ENCODE data around the gene KATNB1.

Gene KATNB1

DNA sequence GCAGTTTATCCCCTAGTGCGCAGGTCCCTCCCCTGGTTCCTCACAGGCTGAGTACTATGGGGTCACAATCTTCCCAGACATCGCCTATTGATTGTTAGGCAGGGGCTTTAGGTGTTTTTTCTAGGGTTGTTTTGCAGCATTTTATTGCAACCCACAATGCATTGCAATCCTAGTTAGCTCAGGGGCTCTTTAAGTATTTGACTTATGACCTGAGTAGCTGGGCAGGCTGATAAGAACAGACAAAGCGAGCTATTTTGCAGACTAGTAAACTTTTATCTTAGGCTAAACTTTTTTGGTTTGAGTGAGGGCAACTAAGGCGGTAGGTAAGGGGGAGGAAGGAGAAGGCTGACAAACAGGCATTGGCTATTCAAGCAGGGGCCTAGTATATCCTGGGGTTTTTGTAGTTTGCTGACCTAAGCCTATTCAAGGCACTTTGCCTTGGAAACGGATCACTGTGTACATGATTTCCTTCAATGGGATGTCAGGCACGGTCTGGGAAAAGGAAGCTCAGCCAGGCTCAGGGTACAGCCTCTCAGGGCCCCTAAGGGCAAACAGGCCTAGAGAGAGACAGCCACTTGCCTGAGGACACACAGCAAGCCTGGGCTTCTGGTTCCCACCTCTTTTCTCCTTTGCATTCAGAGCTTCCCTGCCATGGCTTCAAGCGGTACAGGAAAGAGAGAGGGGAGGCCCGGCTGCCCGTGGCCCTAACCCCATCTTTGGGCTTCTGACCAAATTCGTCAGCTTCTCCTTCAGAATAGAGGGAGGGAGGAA, 34.6 kb upstream of the KATNB1 start:
- TF ChIP-seq POLR2AphosphoS5 (IDR thresholded peaks at IDR 0.05; ENCODE audit: low read depth, low read length) (no peak), SIN3A (IDR thresholded peaks at IDR 0.05; ENCODE audit: borderline replicate concordance, insufficient read depth, low read length) (no peak), TAF1 (IDR thresholded peaks at IDR 0.05; ENCODE audit: borderline replicate concordance, insufficient read depth, low read length) (no peak), FOXP2 (optimal IDR thresholded peaks at IDR 0.05; ENCODE audit: borderline replicate concordance, extremely low read depth, extremely low read length, insufficient read depth) (no peak)
- TF ChIP-seq, protein P1, sequence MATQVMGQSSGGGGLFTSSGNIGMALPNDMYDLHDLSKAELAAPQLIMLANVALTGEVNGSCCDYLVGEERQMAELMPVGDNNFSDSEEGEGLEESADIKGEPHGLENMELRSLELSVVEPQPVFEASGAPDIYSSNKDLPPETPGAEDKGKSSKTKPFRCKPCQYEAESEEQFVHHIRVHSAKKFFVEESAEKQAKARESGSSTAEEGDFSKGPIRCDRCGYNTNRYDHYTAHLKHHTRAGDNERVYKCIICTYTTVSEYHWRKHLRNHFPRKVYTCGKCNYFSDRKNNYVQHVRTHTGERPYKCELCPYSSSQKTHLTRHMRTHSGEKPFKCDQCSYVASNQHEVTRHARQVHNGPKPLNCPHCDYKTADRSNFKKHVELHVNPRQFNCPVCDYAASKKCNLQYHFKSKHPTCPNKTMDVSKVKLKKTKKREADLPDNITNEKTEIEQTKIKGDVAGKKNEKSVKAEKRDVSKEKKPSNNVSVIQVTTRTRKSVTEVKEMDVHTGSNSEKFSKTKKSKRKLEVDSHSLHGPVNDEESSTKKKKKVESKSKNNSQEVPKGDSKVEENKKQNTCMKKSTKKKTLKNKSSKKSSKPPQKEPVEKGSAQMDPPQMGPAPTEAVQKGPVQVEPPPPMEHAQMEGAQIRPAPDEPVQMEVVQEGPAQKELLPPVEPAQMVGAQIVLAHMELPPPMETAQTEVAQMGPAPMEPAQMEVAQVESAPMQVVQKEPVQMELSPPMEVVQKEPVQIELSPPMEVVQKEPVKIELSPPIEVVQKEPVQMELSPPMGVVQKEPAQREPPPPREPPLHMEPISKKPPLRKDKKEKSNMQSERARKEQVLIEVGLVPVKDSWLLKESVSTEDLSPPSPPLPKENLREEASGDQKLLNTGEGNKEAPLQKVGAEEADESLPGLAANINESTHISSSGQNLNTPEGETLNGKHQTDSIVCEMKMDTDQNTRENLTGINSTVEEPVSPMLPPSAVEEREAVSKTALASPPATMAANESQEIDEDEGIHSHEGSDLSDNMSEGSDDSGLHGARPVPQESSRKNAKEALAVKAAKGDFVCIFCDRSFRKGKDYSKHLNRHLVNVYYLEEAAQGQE (IDR thresholded peaks at IDR 0.05; ENCODE audit: insufficient read depth in 1 of 2, low read depth in 2 of 2, low read length in 2 of 2), result no peak

DNA sequence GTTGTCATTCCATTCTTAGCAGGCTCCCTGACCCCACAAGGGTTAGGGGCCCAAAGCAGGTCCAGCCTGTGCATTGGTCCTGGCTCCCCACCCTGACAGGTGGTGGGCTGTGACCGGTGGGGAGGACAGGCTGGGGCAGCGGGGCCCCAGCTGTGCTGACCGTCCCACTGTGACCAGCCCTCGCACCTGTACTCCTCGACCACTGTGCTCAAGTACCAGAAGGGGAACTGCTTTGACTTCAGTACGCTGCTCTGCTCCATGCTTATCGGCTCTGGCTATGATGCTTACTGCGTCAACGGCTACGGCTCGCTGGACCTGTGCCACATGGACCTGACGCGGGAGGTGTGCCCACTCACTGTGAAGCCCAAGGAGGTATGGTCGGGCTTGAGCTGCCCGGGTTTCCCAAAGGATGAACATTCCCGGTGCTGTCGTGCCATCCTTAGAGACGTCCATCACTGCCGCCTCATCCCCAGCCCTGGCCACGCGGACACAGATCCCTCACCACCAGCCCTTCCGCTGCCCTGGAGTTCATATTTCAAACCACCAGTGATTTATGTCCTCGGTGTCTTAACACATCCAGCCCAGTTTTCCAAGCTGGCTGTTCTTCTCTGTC, 33.7 kb upstream of the KATNB1 start:
- TF ChIP-seq, protein P1 (IDR thresholded peaks at IDR 0.05; ENCODE audit: insufficient read depth in 1 of 2, low read depth in 2 of 2, low read length in 2 of 2), result no peak
- TF ChIP-seq FOXP2 (optimal IDR thresholded peaks at IDR 0.05; ENCODE audit: borderline replicate concordance, extremely low read depth, extremely low read length, insufficient read depth) (no peak), POLR2AphosphoS5 (IDR thresholded peaks at IDR 0.05; ENCODE audit: low read depth, low read length) (no peak), SIN3A (IDR thresholded peaks at IDR 0.05; ENCODE audit: borderline replicate concordance, insufficient read depth, low read length) (no peak), TAF1 (IDR thresholded peaks at IDR 0.05; ENCODE audit: borderline replicate concordance, insufficient read depth, low read length) (no peak)

DNA sequence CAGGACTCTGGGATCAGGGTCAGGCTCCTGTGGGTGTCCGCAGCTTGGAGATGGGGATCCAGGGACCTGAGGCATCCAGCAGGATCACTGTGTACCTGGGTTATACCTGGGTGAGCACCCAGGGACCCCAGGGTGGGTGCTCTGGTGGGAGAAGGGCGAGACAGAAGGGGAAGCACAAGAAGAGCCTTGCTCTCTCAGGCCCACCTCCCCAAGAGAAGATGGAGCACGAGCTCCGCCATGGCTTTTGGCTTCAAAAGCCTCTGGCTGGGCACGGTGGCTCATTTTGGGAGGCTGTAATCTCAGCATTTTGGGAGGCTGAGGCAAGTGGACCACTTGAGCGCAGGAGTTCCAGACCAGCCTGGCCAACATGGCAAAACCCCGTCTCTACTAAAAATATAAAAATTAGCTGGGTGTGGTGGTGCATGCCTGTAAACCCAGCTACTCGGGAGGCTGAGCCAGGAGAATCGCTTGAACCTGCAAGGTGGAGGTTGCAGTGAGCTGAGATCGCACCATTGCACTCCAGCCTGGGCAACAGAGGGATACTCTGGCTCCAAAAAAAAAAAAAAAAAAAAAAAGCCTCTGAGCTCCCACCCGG, 32.1 kb upstream of the KATNB1 start:
- TF ChIP-seq SIN3A (IDR thresholded peaks at IDR 0.05; ENCODE audit: borderline replicate concordance, insufficient read depth, low read length), result no peak
- TF ChIP-seq FOXP2 (optimal IDR thresholded peaks at IDR 0.05; ENCODE audit: borderline replicate concordance, extremely low read depth, extremely low read length, insufficient read depth), result no peak
- TF ChIP-seq, protein P1 (IDR thresholded peaks at IDR 0.05; ENCODE audit: insufficient read depth in 1 of 2, low read depth in 2 of 2, low read length in 2 of 2), result no peak
- no peak for TF ChIP-seq TAF1 (IDR thresholded peaks at IDR 0.05; ENCODE audit: borderline replicate concordance, insufficient read depth, low read length)
- TF ChIP-seq POLR2AphosphoS5 (IDR thresholded peaks at IDR 0.05; ENCODE audit: low read depth, low read length), result no peak

DNA sequence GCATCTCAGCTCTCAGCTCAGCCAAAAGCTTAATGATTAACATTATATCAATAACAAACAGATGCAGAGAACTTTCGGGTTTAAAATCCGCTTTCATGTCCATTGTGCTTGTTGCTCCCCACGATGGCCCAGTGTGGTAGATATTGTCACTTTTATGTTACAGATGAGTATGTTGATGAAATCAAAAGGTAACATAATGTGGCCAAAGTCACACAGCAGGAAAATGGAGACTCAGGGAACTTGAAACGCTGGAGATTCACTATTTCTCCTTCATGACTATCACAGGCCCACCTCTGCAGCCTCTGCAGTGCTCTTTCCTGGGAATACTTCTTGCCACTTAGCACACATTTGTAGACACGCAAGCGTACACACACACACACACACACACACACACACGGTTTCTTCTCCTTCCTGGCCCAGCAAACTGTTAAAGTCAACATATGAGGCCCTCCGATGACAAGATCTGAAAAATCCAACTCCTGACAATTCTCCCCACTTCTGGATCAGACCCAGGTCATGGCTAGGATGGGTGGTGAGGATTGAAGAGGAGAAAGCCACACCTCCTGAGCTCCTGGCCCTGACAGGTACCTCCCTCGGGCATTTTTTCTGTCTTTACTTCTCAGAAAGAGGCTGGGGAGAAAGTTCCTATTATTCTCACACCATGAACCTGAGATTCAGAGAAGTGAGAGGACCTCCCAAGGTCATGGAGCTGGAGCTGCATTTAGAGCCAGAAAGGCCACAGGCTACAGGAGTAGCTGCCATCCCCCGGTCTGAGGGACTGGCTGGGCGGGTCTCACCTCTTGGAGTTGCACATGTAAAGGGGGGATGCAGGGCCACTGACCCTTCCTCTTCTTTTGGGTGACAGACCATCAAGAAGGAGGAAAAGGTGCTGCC, 31.3 kb upstream of the KATNB1 start:
- TF ChIP-seq TAF1 (IDR thresholded peaks at IDR 0.05; ENCODE audit: borderline replicate concordance, insufficient read depth, low read length), result no peak
- TF ChIP-seq POLR2AphosphoS5 (IDR thresholded peaks at IDR 0.05; ENCODE audit: low read depth, low read length), result no peak
- TF ChIP-seq, protein P1 (IDR thresholded peaks at IDR 0.05; ENCODE audit: insufficient read depth in 1 of 2, low read depth in 2 of 2, low read length in 2 of 2), result no peak
- TF ChIP-seq FOXP2 (optimal IDR thresholded peaks at IDR 0.05; ENCODE audit: borderline replicate concordance, extremely low read depth, extremely low read length, insufficient read depth), result no peak
- no peak for TF ChIP-seq SIN3A (IDR thresholded peaks at IDR 0.05; ENCODE audit: borderline replicate concordance, insufficient read depth, low read length)

Data from PFSK-1 (cell line).